Osteoblast (primary cell): Measurements from ENCODE around the gene SPAG16. TPM values are rescaled to one million over a fixed set of nuclear protein-coding genes. Genes with fewer than 3 reads are reported as not detected.

ENCODE experiments used
- DNase-seq: peaks from one replicate; pipeline ENCODE4 v3.0.0; 2011; ENCODE audit warnings: low spot score, mixed read lengths; ENCODE audit not compliant: insufficient read length; ENCODE audit errors: missing footprints
- H2AFZ ChIP-seq: 2 replicates; pipeline ENCODE4 v1.6.0; 2011; ENCODE audit warnings: mild to moderate bottlenecking, low read length
- H3K27ac ChIP-seq: 2 replicates; pipeline ENCODE4 v1.5.1; 2011; ENCODE audit warnings: mild to moderate bottlenecking, low read depth, low read length, moderate library complexity
- H3K27me3 ChIP-seq: 2 replicates; pipeline ENCODE4 v1.6.0; 2012; ENCODE audit warnings: mild to moderate bottlenecking, control low read depth, inconsistent platforms, low read length, moderate library complexity; ENCODE audit not compliant: insufficient read depth
- H3K36me3 ChIP-seq: 2 replicates; pipeline ENCODE4 v1.5.1; 2011; ENCODE audit warnings: mild to moderate bottlenecking, low read length, control low read depth, moderate library complexity; ENCODE audit not compliant: insufficient read depth
- H3K4me1 ChIP-seq: 2 replicates; pipeline ENCODE4 v1.5.1; 2011; ENCODE audit warnings: mild to moderate bottlenecking, low read length, control low read depth, moderate library complexity; ENCODE audit not compliant: insufficient read depth
- H3K4me2 ChIP-seq: 2 replicates; pipeline ENCODE4 v1.6.0; 2011; ENCODE audit warnings: mild to moderate bottlenecking, low read length; ENCODE audit not compliant: insufficient read depth
- H3K4me3 ChIP-seq: fragments of 200-600 bp; sonication (generic); 3 replicates; pipeline ENCODE4 v1.5.1; 2012; ENCODE audit warnings: mild to moderate bottlenecking, low read length, inconsistent platforms; ENCODE audit not compliant: insufficient read depth
- H3K79me2 ChIP-seq: 2 replicates; pipeline ENCODE4 v1.6.0; 2012; ENCODE audit warnings: mild to moderate bottlenecking, low read length, control low read depth, inconsistent platforms; ENCODE audit not compliant: insufficient read depth
- H3K9me3 ChIP-seq: 2 replicates; pipeline ENCODE4 v1.5.1; 2011; ENCODE audit warnings: low read depth, low read length, control low read depth
- H4K20me1 ChIP-seq: 2 replicates; pipeline ENCODE4 v1.6.0; 2012; ENCODE audit warnings: mild to moderate bottlenecking, low read length, control low read depth; ENCODE audit not compliant: insufficient read depth
- CTCF ChIP-seq: IDR thresholded peaks from 2 replicates; pipeline ENCODE4 v1.5.1; 2011; ENCODE audit warnings: mild to moderate bottlenecking, low read depth, low read length, moderate library complexity; ENCODE audit errors: extremely low read depth
- total RNA-seq: library from RNA; depleted of rRNA; stranded (reverse); fragments of >200 nt; gene quantifications from 2 replicates; pipeline ENCODE4 v1.2.3, GENCODE V29; 2012

The SPAG16 gene
- total RNA-seq, 1 donor, result 47.8 TPM

GRCh38 chr2:214264171-214264570, 979.9 kb downstream of the SPAG16 start:
- Histone ChIP-seq H3K27me3 (no peaks in the 10 kb centered on the region), H2AFZ (no peak overlapping the region), H3K79me2 (no peaks in the 10 kb centered on the region), H4K20me1 (no peaks in the 10 kb centered on the region), H3K4me2 (no peak overlapping the region), H3K4me1 (no peaks in the 10 kb centered on the region), H3K36me3 (no peaks in the 10 kb centered on the region), H3K4me3 (no peak overlapping the region), H3K9me3 (no peaks in the 10 kb centered on the region), H3K27ac (no peak overlapping the region)
- no peak for DNase-seq
- TF ChIP-seq CTCF, result no peak

- H3K4me2 ChIP-seq, result no peak overlapping the region
- DNase-seq, result no peak
- H2AFZ ChIP-seq, result no peak overlapping the region
- H3K36me3 ChIP-seq, result no peaks in the 10 kb centered on the region
- no peaks in the 10 kb centered on the region for H3K79me2 ChIP-seq
- H3K27ac ChIP-seq, result no peak overlapping the region
- no peaks in the 10 kb centered on the region for H4K20me1 ChIP-seq
- no peak for TF ChIP-seq CTCF
- H3K27me3 ChIP-seq, result no peaks in the 10 kb centered on the region
- H3K9me3 ChIP-seq, result no peaks in the 10 kb centered on the region
- H3K4me3 ChIP-seq, result no peak overlapping the region
- no peaks in the 10 kb centered on the region for H3K4me1 ChIP-seq
These were observed 981.8 kb downstream of the SPAG16 start for GRCh38 chr2:214265991-214266489.

DNA sequence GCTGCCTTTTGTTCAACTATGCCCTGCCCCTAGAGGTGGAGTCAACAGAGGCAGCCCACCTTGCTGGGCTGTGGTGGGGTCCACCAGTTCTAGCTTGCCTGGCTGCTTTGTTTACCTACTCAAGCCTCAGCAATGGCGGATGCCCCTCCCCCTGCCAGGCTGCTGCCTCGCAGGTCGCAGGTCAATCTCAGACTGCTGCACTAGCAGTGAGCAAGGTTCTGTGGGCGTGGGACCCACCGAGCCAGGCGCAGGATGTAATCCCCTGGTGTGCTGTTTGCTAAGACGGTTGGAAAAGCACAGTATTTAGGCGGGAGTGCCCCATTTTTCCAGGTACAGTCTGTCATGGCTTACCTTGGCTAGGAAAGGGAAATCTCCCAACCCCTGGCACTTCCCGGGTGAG, 993.6 kb downstream of the SPAG16 start:
- no peaks in the 10 kb centered on the region for H3K27me3 ChIP-seq
- H3K4me3 ChIP-seq, result no peak overlapping the region
- DNase-seq, result no peak
- H3K79me2 ChIP-seq, result no peaks in the 10 kb centered on the region
- no peaks in the 10 kb centered on the region for H4K20me1 ChIP-seq
- no peak overlapping the region for H2AFZ ChIP-seq
- H3K27ac ChIP-seq, result no peak overlapping the region
- H3K9me3 ChIP-seq, result no peaks in the 10 kb centered on the region
- H3K4me1 ChIP-seq, result no peaks in the 10 kb centered on the region
- H3K36me3 ChIP-seq, result no peaks in the 10 kb centered on the region
- TF ChIP-seq CTCF, result no peak
- H3K4me2 ChIP-seq, result no peak overlapping the region

- no peaks in the 10 kb centered on the region for H3K9me3 ChIP-seq
- H3K27me3 ChIP-seq, result no peaks in the 10 kb centered on the region
- no peaks in the 10 kb centered on the region for H3K36me3 ChIP-seq
- H3K4me3 ChIP-seq, result no peak overlapping the region
- no peaks in the 10 kb centered on the region for H4K20me1 ChIP-seq
- H3K27ac ChIP-seq, result no peak overlapping the region
- no peak overlapping the region for H2AFZ ChIP-seq
- H3K79me2 ChIP-seq, result no peaks in the 10 kb centered on the region
- no peak overlapping the region for H3K4me2 ChIP-seq
- DNase-seq, result no peak
- no peaks in the 10 kb centered on the region for H3K4me1 ChIP-seq
- no peak for TF ChIP-seq CTCF
These were observed 1001.7 kb downstream of the SPAG16 start for GRCh38 chr2:214286011-214286410.
